Head of caudate nucleus (tissue), 42 donors: ENCODE data around the gene FAM221B.

Source experiments
- DNase-seq, 42 donors: peaks; one replicate each; pipeline versions ENCODE4 v3.0.0 to v3.0.0-alpha.2; 2020 to 2021; ENCODE audit warnings: mixed read lengths in 7 of 42
- intact Hi-C: fragments of 100-400 bp; cut with DNase I; formaldehyde crosslinking; loops from one replicate; pipeline ENCODE4 v1.15.0; 2022

Gene FAM221B, protein sequence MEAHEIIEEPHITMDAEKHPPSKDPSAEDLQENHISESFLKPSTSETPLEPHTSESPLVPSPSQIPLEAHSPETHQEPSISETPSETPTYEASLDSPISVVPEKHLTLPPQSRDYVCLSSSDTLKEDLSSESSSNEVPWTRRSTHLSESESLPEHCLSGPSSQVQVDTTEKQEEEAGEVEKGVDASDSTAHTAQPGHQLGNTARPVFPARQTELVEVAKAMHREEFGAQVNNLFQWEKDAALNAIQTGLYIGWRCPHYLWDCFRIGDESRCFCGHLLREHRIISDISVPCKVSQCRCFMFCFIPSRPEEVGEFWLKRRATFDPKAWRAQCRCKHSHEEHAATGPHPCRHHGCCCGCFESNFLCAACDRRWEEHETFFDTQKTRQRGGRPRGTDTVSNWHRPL

DNA sequence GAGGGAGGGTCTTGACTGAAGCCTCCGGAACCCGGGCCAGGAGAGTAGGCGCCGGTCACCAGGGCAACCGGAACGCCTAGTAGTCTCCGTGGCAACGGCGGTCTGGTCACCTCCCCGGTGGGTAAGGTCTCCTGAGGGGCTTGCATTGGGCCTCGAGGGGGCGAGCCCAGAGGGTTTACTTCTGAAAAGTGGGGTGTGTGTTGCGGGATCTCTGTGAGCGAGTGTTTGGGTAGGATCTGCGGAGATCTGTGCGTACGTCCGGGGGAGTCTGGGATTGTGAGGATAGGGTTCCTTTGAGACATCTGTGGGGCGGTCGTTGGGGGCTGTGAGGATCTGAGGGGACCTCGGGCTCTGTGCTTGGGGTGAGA is at the start of gene FAM221B:
Gene FAM221B (minus strand): TSS at position 17 of the 368 bp plus-strand sequence. CDS start 2,571 bp downstream, outside the sequence.
- DNase-seq: peak in 19 of 42 donors; percentile 12 to 49 (median 27)
- intact Hi-C loops: no loop called here

DNA sequence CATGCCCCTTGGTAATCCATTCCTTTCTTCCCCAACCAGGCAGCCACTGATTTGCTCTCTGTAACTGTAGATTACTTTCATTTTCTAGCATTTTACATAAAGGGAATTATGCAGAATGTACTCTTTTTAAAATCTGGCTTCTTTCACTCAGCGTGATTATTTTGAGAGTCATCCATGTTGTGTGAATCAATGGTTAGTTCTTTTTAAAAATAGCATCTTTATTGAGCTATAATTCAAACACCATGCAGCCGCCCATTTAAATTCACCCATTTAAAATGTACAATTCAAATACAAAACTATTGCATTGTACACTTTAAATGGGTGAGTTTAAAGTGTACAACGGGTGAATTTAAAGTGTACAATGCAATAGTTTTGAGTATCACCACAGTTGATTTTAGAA is 44.0 kb upstream of the FAM221B start:
- intact Hi-C loops: no loop called here
- DNase-seq: no peak

DNA sequence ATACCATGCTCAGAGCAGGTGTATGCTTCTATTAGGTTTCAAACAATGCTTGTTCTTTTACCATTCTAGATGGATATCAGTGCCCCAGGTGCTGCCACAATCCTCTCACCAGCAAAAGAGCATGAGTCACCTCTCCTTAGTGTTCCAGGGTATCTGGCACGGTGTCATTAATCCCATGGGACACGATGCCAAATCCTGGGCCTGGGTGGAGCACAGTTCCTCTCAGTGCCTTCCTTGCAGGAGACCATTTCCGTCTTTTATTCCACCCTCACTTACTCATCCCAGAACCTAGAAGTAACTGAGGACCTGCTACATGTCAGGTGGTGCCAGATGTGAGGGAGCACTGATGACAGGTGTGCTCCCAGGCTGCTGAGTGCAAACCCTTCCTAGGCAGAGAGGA is 43.0 kb upstream of the FAM221B start:
- intact Hi-C loops: no loop called here
- DNase-seq: peak in 2 of 42 donors; percentile 16 to 20

DNA sequence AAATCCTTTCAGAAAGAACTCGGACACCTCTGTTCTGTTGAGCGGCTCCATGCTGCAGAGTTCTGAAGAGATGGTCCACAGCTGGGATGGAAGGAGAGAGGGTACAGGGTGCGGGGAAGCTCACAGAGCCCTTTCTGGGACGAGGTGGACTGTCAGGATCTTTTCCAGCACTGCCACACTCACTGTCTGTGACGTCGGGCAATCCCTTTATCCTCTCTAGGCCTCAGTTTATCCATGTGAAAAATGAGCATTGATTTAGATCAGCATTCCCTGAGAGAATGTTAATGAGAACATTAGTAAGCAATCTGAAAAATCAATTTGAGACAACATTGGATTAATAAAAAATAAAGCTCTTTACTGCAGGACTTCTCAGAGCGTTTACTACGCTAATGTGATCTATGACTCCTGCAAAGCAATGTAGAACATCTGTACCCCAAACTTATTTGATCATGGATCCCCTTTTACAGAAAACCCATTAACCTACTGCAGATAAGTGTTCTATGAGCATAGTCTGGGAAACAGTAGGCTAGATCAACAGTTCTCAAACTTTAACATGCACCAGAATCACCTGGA is 41.9 kb upstream of the FAM221B start, which contains the start of gene OR13J1:
Gene OR13J1 (minus strand): TSS at position 51 of the 573 bp plus-strand sequence. CDS start 0 bp downstream, at position 51.
- no peak for DNase-seq
- intact Hi-C loops: no loop called here

DNA sequence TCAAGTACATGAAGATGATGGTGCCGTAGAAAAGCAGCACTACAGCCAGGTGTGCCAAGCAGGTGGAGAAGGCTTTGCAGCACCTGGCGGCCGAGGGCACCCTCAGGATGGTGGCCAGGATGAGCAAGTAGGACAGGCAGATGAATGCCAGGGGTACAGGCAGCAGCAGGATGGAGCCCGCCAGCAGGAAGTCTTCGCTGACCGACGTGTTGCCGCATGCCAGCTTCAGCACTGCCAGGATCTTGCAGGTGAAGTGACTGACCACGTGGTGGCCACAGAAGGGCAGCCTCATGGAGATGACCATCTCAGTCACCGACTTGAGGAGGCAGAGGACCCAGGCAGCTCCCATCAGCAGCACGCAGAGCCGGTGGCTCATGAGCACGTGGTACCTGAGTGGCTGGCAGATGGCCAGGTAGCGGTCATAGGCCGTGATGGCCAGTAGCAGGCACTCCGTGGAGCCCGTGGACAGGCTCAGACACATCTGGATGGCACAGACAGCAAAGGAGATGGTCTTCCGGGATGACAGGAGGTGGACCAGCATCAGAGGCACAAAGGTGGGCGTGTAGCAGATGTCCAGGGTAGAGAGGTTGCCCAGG is 41.2 kb upstream of the FAM221B start:
- intact Hi-C loops: no loop called here
- peak in 2 of 42 donors; percentile 17 to 22 for DNase-seq

DNA sequence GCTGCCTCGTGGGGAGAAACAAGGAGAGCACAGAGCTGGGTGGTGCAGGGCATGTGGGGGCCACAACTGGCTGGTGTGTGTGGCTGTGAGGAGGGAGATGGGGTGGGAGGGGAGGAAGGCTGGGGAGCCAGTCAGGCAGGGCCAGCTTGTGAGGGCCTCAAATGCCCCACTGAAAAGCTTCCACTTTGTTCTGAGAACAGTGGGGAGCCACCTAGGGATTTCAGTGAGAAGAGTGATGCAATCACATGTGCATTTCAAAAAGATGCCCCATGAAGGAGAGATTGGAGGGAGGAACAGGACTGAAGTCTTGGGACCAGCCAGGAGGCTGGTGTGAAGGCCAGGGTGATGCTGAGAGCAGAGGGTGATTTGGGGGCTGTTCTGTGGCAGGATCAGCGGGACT is 40.4 kb upstream of the FAM221B start:
- intact Hi-C loops: no loop called here
- DNase-seq: peak in 1 of 42 donors; percentile 8

DNA sequence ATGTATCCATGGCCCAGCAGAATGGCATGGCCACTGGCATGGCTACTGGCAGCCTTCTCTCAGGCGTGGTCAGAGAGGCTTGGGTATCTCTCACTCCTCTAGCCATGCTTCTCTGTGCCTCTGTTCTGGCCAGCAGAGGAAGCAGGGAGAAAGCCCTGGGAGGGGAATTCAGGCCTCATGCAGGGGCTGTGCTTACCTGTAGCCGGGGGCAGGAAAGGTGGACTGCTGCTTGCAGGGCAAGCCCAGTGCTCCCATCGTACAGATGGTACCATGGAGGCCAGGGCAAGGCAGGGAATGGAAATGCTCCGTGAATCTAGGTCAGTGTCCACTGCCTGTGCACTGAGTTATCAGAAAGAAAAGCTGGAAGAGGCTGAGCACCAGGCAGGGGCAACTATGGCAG is 39.0 kb upstream of the FAM221B start:
- DNase-seq: peak in 3 of 42 donors; percentile 5 to 21 (median 19)
- intact Hi-C loops: no loop called here

DNA sequence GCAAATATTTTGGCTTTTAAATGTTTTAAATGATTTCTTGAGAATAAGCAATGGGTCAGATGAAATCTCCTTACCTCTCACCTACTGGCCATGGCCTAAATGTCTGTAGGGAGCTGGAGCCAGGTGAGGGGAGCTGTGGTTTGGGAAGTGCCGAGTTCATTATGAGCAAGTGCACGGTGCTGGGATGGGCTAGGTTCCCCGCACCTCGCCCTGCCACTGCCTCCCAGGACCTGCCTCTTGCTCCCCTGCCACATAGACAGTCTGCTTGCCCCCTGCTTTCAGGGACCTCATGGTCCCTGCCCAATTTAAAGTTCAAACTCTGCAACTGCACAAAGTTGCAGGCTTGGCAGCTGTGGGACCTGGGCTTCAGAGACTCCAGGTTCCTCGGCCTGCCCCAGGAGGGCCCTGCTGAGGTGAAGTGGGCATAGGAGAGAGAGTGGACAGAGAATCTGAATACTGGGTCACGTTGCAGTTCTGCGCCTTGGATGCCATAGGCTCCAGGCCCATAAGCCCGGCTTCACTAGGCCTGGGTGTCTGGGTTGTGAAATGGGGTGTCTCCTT is 36.2 kb upstream of the FAM221B start:
- peak in 2 of 42 donors; percentile 7 to 26 for DNase-seq
- intact Hi-C loops: no loop called here

DNA sequence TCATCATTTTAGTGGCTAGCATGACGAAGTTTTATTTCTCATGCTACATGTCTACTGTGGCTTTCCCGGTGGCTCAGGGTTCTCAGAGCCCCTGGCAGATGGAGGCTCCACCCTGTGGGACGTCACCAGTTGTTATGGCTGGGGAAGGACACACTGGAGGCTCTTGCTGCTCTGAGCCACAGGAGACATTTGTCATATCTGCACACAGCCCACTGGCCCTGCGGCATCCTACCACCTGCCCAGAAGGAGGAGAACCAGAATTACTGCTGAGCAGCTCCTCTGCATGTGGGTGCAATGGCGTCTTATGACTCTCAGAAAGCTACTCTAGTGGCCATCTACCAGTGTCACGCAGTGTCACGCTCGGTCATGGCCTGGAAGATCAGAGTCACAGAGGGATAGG is 35.1 kb upstream of the FAM221B start:
- intact Hi-C loops: no loop called here
- DNase-seq: peak in 6 of 42 donors; percentile 4 to 32 (median 19)

DNA sequence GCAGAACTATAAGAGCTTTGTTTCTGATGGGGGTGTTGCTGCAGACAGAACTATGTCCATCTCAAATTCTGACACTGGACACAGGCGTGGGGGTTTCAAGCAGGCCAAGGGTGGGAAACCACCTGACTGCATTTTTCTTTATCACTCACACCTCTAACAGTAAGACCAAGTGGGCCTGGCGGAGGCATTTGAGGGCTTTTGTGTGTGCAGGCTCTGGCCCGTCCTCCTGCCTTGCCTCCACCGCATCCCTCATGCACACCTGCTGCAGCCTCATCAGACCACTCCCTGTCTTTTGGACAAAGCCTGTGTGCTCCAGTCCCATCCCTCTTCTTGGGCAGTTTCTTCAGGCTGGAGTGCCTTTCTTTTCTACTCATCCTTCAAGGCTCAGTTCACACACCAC is 33.8 kb upstream of the FAM221B start:
- intact Hi-C loops: no loop called here

DNA sequence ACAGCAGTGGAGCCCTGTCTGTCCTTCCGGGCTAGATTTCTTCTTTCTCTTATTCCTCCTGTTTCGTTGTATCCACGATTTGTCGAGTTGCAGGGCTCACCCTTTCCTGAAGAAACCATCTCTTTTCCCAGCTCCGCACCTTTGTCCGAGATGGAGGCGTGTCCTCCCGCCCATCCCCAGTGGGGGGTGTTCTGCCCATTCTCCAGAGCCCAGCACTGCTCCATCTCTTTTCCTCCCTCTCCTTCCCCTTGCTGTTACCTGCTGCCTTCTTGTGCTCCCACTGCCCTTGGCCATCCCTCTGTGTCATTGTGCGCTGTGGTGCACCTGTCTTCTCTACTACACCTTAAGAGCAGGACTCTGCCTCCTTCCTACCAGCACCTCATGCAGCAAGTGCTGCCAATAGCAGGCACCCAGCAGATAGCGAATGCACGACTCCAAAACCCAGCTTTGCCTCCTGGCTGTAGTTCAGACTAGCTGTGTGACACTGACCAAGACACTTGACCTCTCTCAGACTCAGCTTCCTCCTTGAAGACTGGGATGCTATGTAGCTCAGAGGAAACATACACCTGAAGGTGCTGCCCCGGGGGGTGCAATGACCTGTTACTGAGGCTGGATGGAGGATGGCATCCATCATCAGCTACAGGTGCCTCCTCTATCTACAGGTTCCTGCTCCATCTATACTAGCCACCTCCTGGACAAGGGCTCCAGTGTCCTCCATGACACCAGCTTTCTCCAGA is 32.8 kb upstream of the FAM221B start:
- peak in 5 of 42 donors; percentile 4 to 33 (median 15) for DNase-seq
- intact Hi-C loops: no loop called here

More for the DNA sequence above, 33.8 kb upstream of the FAM221B start:
- DNase-seq: peak in 5 of 42 donors; percentile 3 to 31 (median 12)

DNA sequence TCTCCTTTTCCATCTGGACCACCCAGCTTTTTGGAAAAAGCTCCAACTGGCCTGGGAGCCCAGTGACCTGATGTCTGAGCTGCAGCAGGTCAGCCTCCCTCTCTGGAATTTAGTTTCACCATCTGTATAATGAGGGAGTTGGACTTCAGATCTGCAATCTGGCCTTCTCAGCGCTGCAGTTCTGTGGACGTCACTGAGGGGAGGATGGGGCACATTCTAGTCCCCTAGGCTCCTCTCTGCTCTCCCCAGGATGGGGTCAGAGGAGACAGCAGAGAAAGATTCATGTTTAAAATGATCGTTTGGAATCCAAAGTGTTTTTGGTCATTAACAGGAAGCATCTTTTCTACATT is 31.4 kb upstream of the FAM221B start:
- intact Hi-C loops: no loop called here

DNA sequence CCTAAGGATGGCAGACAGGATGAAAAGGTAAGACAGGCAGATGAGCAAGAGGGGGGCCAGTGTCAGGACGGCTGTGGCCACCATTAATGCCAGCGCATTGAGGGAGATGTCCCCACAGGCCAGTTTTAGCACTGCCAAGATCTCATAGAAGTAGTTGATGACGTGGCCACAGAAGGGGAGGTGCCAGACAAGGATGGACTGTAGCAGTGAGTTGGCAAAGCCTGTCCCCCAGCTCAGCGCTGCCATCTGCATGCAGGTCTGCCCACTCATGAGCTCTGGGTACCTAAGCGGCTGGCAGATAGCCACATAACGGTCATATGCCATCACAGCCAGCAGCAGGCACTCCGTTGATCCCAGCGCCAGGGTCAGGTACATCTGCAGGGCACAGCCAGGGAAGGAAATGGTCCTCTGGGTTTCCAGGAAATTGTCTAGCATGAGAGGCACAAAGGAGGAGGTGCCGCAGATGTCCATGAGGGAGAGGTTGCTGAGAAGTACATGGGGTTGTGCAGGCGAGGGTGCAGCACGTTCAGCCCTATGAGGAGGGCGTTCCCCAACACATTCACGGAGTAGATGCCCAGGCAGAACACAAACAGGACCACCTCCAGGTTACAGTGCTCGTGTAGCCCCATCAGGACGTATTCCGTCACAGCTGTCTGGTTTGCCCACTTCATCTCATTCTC is 30.9 kb upstream of the FAM221B start:
- DNase-seq: peak in 7 of 42 donors; percentile 8 to 41 (median 17)

More for the DNA sequence above, 31.4 kb upstream of the FAM221B start:
- DNase-seq: peak in 4 of 42 donors; percentile 3 to 16 (median 10)

DNA sequence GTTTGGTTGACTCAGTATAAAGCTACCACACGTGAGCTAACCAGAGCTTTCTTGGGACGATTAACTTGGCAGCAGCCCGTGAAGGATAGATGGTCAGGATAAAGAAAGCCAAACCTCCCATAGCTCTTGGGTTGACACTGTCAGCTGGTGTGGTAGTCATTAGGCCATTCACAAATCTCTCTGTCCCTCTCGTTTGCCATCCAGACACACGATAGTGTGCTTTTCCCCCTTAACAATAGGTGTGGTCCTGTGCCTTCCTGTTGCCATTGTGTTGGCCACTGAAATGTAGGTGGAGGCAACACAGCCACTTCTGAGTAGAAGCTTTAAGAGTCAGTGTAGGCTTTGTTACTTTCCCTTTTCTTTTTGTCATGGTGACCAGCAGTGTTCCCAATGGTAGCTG is 29.9 kb upstream of the FAM221B start:
- DNase-seq: peak in 1 of 42 donors; percentile 4
- intact Hi-C loops: no loop called here

More for the DNA sequence above, 30.9 kb upstream of the FAM221B start:
- intact Hi-C loops: no loop called here

DNA sequence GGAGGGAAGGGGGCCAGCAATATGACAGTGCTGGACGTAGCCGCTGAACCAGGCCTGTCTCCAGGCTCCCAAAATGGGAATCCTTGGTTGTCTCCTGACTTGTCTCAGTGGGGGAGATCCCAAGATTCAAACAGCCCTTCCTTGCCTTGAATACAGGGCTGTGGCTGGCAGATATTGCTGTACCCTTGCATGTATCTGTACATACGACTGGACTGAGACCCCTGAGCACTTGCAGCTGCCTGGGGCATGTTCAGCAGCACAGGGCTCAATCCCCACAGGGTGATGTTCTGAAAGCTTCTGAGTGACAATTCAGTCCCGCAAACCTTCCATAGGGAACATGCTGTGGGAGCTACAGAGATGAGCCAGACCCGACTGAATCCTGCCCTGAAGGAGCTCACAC is 28.4 kb upstream of the FAM221B start:
- DNase-seq: peak in 6 of 42 donors; percentile 2 to 26 (median 12)
- intact Hi-C loops: no loop called here

DNA sequence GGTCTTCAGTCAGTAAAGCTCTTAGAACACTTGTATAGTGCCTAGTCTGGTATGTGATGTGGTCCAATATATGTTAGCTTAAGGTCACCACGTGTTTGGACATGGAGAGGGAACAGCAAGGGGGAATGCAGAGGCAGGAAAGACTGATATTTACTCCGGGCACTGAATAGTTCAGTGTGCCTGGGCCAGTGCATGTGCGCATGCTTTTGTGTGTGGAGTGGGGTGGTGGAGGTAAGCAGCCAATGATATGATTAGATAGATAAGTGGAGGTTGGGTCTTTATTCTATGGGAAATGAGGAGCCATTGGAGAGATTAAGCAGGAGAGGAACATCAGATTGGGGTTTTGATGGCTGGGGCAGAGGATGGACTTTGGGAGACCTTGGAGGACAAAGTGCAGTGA is 27.7 kb upstream of the FAM221B start:
- intact Hi-C loops: no loop called here

DNA sequence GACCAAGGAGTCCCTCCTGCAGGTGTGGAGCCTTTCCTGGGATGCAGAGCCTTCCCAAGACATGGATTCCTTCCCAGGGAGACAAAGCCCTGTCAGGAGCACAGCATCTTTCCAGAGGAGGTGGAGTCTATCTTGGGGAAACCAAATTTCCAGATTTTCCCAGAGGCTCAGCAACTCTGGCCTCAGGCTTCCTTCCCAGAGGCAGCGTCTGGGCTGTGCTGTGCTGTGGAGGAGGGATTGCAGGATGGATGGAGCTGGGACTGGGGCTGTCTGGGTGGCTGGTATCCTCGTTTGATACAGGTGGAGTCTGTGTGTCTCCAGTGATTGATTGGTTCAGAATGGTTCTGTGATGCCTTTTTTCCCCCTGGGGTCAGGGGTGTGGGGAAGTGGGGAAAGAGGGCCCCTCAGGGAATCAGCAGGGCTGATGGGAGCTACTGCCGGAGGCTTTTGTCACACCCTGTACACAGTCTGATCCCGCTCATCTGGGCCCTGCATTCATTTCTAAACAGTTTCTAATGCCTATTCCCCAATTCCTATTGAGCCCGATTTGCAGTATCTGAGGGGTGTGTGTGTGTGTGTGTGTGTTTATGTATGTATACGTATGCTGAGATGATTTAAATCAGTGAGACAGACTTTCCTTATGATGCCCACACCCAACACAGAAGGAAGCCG is 25.7 kb upstream of the FAM221B start:
- peak in 5 of 42 donors; percentile 1 to 13 (median 6) for DNase-seq
- intact Hi-C loops: no loop called here

More for the DNA sequence above, 27.7 kb upstream of the FAM221B start:
- peak in 4 of 42 donors; percentile 5 to 22 (median 10) for DNase-seq
